ENCODE measurements around the gene SLC16A1.

GRCh38 chr1:113002297-113002696 is 46.3 kb upstream of the SLC16A1 start:
- TF ChIP-seq REST (IDR thresholded peaks at IDR 0.05; ENCODE audit: low read depth) (no peak), EP300 (IDR thresholded peaks at IDR 0.05; ENCODE audit: borderline replicate concordance) (no peak), TAF1 (IDR thresholded peaks at IDR 0.05; ENCODE audit: low read depth) (no peak), CEBPB (IDR thresholded peaks at IDR 0.05) (no peak), RAD21 (IDR thresholded peaks at IDR 0.05; ENCODE audit: low read depth) (no peak), YY1 (IDR thresholded peaks at IDR 0.05; ENCODE audit: low read depth) (no peak), FOXM1 (IDR thresholded peaks at IDR 0.05; ENCODE audit: borderline replicate concordance, low read depth) (no peak), MAX (IDR thresholded peaks at IDR 0.05) (no peak), CREB1 (IDR thresholded peaks at IDR 0.05; ENCODE audit: low read depth) (no peak), TCF12 (IDR thresholded peaks at IDR 0.05; ENCODE audit: low read depth) (no peak), EGR1 (IDR thresholded peaks at IDR 0.05) (no peak)
- TF ChIP-seq, protein P1, sequence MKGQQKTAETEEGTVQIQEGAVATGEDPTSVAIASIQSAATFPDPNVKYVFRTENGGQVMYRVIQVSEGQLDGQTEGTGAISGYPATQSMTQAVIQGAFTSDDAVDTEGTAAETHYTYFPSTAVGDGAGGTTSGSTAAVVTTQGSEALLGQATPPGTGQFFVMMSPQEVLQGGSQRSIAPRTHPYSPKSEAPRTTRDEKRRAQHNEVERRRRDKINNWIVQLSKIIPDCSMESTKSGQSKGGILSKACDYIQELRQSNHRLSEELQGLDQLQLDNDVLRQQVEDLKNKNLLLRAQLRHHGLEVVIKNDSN (IDR thresholded peaks at IDR 0.05), result no peak

Measured in Ishikawa (cell line).